ENCODE data around the gene PPP2R3B.
"Not testable (repeated sequence)": the region's sequence is repeated elsewhere in the genome, so short reads cannot be mapped to it uniquely, and the experiment has no call there.

PPP2R3B gene

DNA sequence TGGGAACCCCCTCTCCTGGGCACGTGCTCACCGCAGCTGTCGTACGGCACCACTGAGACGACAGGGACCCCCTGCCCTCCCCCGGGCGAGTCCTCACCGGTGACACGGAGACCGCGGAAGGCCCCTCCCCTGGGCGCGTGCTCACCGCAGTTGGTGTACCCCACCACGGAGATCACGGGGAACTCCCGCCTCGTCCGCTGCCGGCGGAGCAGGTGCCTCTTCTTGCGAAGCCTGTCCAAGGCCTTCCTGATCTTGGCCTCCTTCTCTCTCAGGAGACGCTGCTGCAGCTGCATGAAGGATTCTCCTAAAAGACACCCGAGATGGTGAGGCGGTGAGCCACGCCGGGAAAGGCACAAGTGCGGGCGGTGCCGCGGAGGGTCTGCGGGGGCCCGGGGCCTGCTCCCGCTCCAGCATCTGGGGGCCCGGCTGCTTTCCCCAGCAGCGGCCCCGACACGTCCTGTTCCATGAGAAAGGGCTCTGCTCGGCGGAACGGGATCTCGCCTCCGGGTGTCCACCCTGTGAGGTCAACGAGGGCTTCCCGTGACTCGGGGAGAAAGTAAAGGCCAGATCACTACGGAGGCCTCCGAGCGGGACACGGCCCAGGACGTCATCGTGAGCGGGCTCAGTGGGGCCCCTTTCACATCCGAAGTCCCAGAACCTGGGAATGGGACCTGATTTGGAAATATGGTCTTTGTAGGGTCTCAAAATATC is 73.9 kb downstream of the PPP2R3B start:
- H3K27ac ChIP-seq, result no peak overlapping the region
- TF ChIP-seq, protein P1, sequence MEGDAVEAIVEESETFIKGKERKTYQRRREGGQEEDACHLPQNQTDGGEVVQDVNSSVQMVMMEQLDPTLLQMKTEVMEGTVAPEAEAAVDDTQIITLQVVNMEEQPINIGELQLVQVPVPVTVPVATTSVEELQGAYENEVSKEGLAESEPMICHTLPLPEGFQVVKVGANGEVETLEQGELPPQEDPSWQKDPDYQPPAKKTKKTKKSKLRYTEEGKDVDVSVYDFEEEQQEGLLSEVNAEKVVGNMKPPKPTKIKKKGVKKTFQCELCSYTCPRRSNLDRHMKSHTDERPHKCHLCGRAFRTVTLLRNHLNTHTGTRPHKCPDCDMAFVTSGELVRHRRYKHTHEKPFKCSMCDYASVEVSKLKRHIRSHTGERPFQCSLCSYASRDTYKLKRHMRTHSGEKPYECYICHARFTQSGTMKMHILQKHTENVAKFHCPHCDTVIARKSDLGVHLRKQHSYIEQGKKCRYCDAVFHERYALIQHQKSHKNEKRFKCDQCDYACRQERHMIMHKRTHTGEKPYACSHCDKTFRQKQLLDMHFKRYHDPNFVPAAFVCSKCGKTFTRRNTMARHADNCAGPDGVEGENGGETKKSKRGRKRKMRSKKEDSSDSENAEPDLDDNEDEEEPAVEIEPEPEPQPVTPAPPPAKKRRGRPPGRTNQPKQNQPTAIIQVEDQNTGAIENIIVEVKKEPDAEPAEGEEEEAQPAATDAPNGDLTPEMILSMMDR (IDR thresholded peaks at IDR 0.05), result no peak
- TF ChIP-seq ZFX (IDR thresholded peaks at IDR 0.05; ENCODE audit: borderline replicate concordance), result no peak

DNA sequence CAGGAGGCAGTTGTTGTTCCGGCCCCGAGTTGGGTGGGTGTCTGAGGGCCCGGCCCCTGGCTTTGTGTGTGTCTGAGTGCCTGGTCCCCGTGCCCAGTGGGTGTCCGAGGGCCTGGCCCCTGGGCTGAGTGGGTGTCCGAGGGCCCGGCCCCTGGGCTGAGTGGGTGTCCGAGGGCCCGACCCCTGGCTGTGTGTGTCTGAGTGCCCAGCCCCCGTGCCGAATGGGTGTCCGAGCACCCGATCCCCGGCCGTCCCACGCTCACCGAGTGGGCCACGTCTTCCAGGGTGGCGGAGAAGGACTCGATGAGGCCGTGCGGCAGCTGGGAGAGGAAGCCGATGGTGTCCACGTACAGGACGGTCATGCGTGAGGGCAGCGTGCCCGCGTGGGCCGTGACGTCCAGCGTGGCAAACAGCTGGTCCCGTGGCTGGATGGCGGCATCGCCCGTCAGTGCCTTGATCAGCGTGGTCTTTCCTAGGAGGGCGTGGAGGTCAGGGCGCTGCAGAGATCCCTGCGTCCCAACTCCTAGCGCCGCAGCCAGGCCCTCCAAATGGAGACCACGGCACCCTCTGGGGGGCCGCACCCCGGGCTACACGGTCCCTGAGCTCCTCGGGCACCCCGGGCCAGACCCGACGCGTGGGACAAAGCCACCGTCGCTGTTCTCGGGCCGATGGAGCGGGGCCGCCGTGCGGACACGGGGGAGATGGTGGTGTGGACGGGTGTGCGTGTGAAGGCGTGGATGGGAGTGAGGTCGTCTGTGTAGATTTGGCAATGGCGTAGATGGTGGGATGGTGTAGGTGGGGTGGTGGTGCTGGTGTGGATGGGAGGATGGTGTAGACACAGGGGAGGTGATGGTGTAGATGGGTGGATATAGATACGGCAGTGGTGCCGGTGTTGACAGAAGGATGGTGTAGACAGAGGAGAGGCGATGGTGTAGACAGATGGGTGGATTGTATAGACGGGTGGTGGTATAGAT is 75.3 kb downstream of the PPP2R3B start:
- H3K27ac ChIP-seq, result no peak overlapping the region
- no peak for TF ChIP-seq ZFX (IDR thresholded peaks at IDR 0.05; ENCODE audit: borderline replicate concordance)
- TF ChIP-seq, protein P1 (IDR thresholded peaks at IDR 0.05), result no peak

DNA sequence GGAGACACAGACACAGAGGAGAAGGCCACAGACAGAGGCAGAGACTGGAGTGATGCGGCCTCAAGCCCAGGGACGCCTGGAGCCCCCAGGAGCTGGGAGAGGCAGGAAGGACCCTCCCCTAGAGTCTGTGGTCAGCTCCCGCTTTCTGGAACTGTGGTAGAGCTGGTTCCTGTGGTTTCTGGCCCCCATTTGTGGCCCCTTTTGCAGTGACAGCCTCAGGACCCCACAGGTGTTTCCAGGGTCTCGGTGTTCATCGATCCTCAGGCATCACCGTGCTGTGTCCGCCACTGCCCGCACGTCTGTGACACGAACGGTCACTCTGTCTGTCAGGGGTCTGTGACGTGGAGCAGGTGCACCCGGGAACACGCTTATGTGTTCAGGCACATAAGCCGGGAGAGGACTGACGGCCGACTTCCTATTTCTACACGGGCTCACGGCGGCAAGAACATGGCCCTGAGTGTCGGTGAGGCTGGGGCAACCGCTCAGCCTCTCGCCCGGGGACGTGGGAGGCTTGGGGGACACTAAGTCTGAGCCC is 76.0 kb downstream of the PPP2R3B start:
- TF ChIP-seq ZFX (IDR thresholded peaks at IDR 0.05; ENCODE audit: borderline replicate concordance), result no peak
- TF ChIP-seq, protein P1 (IDR thresholded peaks at IDR 0.05), result no peak
- H3K27ac ChIP-seq, result no peak overlapping the region

DNA sequence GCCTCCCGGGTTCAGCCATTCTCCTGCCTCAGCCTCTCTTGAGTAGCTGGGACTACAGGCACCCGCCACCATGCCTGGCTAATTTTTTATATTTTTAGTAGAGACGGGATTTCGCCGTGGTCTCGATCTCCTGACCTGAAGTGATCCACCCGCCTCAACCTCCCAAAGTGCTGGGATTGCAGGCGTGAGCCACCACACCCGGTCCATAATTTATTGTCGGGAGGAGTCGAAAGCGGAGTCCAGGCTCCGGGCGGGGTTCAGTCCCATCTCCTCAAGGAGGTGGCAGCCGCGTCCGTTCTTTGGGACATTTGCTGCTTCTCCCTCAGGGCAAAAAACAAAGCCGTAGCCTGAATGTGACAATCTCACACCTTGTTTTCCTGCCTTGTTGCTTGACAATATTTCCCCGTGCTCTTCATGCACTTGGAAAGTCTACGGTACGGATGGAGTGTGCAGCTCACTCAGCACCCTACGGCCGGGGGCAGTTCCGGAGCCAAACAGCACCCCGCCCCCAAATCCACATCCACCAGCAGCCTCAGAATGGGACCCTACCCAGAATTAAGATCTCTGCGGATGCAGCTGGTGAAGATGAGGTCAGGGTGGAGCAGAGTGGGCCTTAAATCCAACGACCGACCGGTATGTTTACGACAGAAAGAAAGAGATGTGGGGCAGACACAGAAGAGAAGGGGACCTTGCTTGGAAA is 77.7 kb downstream of the PPP2R3B start:
- no peak overlapping the region; the same call in 1 of the 2 replicates for H3K27ac ChIP-seq
- TF ChIP-seq, protein P1 (IDR thresholded peaks at IDR 0.05), result no peak
- no peak for TF ChIP-seq ZFX (IDR thresholded peaks at IDR 0.05; ENCODE audit: borderline replicate concordance)

DNA sequence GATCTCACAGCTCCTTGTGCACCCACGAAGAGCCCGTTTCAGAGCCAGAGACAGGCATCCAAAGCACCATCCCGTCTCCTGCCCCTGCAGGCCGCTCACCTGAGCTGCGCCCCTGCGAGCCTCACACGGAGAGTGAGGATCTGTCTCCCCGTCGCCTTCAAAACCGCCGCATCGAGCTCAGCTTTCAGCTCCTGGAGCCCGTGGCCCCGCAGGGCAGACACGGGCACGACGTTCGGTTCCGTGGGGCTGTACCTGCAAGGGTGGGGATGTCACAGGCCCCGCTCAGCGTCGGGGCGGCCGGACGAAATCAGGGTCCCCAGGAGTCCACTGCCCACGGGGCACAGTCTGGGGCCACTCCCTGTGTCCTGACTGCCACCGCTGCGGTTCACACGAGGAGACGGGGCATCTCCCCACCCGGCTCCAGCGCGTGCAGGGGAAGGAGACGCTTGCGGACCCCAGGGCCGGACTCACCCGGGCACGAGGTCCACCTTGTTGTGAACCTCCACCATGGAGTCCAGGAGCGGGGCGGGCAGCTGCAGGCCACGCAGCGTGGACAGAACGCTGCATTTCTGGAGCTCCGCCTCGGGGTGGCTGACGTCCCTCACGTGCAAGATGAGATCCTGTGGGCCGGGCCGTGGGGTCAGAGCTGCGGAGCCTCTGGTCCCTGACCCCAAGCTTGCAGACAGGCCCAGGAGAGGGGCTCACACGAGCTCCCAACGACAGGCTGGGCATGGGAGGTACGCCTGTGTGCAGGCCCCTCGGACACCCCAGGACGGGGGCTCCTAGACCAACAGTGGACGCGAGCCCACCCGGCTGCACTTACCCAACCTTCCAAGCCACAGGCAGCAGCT is 79.2 kb downstream of the PPP2R3B start:
- H3K27ac ChIP-seq, result no peak overlapping the region
- TF ChIP-seq, protein P1 (IDR thresholded peaks at IDR 0.05), result no peak
- TF ChIP-seq ZFX (IDR thresholded peaks at IDR 0.05; ENCODE audit: borderline replicate concordance), result no peak

DNA sequence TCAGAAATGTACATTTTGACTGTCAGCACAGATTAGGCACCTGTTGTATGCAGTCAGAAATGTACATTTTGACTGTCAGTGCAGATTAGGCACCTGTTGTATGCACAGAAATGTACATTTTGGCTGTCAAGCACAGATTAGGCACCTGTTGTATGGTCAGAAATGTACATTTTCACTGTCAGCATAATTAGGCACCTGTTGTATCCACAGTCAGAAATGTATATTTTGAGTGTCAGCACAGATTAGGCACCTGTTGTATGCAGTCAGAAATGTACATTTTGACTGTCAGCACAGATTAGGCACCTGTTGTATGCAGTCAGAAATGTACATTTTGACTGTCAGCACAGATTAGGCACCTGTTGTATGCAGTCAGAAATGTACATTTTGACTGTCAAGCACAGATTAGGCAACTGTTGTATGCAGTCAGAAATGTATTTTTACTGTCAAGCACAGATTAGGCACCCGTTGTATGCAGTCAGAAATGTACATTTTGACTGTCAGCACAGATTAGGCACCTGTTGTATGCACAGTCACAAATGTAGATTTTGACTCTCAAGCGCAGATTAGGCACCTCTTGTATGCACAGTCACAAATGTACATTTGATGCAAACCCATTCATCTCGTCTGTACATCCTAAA is 80.0 kb downstream of the PPP2R3B start:
- H3K27ac ChIP-seq, result not testable (repeated sequence)

DNA sequence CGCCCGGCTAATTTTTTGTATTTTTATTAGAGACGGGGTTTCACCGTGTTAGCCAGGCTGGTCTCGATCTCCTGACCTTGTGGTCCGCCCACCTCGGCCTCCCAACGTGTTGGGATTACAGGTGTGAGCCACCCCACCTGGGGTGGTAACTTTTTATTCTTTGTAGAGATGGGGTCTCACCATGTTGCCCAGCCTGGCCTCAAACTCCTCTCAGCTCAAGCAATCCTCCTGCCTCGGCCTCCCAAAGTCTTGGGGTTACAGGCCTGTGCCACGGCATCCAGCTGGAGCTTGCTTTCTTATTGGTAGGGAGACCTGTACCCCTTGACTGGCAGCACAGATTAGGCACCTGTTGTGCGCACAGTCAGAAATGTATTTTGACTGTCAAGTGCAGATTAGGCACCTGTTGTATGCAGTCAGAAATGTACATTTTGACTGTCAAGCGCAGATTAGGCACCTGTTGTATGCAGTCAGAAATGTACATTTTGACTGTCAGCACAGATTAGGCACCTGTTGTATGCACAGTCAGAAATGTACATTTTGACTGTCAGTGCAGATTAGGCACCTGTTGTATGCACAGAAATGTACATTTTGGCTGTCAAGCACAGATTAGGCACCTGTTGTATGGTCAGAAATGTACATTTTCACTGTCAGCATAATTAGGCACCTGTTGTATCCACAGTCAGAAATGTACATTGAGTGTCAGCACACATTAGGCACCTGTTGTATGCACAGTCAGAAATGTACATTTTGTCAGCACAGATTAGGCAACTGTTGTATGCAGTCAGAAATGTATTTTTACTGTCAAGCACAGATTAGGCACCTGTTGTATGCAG is 80.7 kb downstream of the PPP2R3B start:
- H3K27ac ChIP-seq, result not testable (repeated sequence)

Data from 22Rv1 (cell line).